SK-N-SH (cell line): Measurements from ENCODE around the gene PRRC2B.

Experiments
- CTCF ChIP-seq: fragments of 200-600 bp; sonication (generic); IDR thresholded peaks from 2 replicates; pipeline ENCODE4 v1.6.1; 2017; ENCODE audit warnings: antibody characterized with exemption, mild to moderate bottlenecking, moderate library complexity
- EZH2phosphoT487 ChIP-seq: fragments of 200-600 bp; sonication (generic); IDR thresholded peaks from 2 replicates; pipeline ENCODE4 v1.6.1; 2017; ENCODE audit warnings: low read depth, mixed run types, mild to moderate bottlenecking, antibody characterized with exemption, moderate library complexity, borderline replicate concordance
- FOXM1 ChIP-seq: IDR thresholded peaks from 2 replicates; pipeline ENCODE4 v1.4.0; 2012; ENCODE audit warnings: low read depth, mild to moderate bottlenecking
- NRF1 ChIP-seq: IDR thresholded peaks from 2 replicates; pipeline ENCODE4 v1.6.1; 2012; ENCODE audit warnings: low read depth, mild to moderate bottlenecking, low read length
- POLR2AphosphoS5 ChIP-seq: IDR thresholded peaks from 2 replicates; pipeline ENCODE4 v1.6.1; 2012; ENCODE audit warnings: low read depth, low read length
- RAD21 ChIP-seq: IDR thresholded peaks from 2 replicates; pipeline ENCODE4 v1.6.1; 2012; ENCODE audit warnings: mild to moderate bottlenecking, low read length
- RFX5 ChIP-seq: IDR thresholded peaks from 2 replicates; pipeline ENCODE4 v1.6.1; 2012; ENCODE audit warnings: mild to moderate bottlenecking, improper control_type of control experiment, low read length
- TAF1 ChIP-seq: IDR thresholded peaks from 2 replicates; pipeline ENCODE4 v1.6.1; 2012; ENCODE audit warnings: low read depth, mild to moderate bottlenecking, low read length, moderate library complexity, borderline replicate concordance
- TEAD4 ChIP-seq: IDR thresholded peaks from 2 replicates; pipeline ENCODE4 v1.4.0; 2012; ENCODE audit warnings: mild to moderate bottlenecking, borderline replicate concordance; ENCODE audit not compliant: insufficient read depth
- YY1 ChIP-seq: IDR thresholded peaks from 2 replicates; pipeline ENCODE4 v1.4.0; 2012; ENCODE audit warnings: low read depth, mild to moderate bottlenecking
- TF ChIP-seq, protein P1 (sequence below): IDR thresholded peaks from 2 replicates; pipeline ENCODE4 v1.6.1; 2012; ENCODE audit warnings: mild to moderate bottlenecking, low read depth, low read length, moderate library complexity

DNA sequence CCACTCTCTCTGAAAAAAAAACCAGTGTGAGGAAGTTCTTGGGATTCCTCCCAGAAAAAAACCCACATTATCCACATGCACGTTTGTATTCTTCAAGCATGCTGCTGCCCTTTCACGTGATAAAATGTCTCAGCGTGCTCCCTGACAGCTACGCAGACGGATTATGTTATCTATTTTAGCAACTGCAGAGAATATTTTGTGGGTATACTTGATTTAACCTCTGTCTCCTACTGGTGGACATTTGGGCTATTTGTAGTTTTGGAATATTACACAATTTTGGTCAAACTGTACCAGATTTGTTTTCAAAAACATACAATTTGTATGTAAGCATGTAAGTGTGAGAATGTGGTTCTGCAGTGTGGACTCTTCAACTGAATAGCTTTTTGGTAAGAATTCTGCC is 10.7 kb downstream of the PRRC2B start:
- TF ChIP-seq CTCF (no peak), RAD21 (no peak), RFX5 (no peak), TAF1 (no peak), FOXM1 (no peak), YY1 (no peak), POLR2AphosphoS5 (no peak), NRF1 (no peak), EZH2phosphoT487 (no peak), TEAD4 (no peak)
- TF ChIP-seq, protein P1, sequence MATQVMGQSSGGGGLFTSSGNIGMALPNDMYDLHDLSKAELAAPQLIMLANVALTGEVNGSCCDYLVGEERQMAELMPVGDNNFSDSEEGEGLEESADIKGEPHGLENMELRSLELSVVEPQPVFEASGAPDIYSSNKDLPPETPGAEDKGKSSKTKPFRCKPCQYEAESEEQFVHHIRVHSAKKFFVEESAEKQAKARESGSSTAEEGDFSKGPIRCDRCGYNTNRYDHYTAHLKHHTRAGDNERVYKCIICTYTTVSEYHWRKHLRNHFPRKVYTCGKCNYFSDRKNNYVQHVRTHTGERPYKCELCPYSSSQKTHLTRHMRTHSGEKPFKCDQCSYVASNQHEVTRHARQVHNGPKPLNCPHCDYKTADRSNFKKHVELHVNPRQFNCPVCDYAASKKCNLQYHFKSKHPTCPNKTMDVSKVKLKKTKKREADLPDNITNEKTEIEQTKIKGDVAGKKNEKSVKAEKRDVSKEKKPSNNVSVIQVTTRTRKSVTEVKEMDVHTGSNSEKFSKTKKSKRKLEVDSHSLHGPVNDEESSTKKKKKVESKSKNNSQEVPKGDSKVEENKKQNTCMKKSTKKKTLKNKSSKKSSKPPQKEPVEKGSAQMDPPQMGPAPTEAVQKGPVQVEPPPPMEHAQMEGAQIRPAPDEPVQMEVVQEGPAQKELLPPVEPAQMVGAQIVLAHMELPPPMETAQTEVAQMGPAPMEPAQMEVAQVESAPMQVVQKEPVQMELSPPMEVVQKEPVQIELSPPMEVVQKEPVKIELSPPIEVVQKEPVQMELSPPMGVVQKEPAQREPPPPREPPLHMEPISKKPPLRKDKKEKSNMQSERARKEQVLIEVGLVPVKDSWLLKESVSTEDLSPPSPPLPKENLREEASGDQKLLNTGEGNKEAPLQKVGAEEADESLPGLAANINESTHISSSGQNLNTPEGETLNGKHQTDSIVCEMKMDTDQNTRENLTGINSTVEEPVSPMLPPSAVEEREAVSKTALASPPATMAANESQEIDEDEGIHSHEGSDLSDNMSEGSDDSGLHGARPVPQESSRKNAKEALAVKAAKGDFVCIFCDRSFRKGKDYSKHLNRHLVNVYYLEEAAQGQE = no peak
